Measurements from ENCODE around the gene ZNF830. TPM values are rescaled to one million over a fixed set of nuclear protein-coding genes. Genes with fewer than 3 reads are reported as not detected.
"Not testable (repeated sequence)": the region's sequence is repeated elsewhere in the genome, so short reads cannot be mapped to it uniquely, and the experiment has no call there.

ZNF830 gene
- total RNA-seq, 1 experiment from 2014 or later: 12.1 TPM

DNA sequence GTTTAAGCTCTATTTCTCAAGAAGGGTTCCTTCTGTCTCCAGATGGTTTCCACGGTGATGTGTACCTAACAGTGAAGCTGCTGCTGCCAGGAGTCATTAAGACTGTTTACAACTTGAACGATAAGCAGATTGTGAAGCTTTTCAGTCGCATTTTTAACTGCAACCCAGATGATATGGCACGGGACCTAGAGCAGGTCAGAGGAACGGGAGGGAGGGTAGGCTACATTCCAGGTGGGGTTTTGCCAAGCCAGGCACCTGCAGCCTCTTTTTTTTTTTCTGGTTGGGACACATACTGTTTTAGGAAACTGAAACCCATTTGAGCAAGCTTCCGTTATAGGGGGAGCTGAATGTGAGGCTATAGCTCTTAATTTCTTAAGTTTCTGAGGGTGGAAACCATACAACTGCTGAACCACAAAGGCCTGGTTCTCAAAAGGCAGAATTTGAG lies 29.6 kb downstream of the ZNF830 start:
- no peak for DNase-seq (ENCODE audit: low read depth)

DNA sequence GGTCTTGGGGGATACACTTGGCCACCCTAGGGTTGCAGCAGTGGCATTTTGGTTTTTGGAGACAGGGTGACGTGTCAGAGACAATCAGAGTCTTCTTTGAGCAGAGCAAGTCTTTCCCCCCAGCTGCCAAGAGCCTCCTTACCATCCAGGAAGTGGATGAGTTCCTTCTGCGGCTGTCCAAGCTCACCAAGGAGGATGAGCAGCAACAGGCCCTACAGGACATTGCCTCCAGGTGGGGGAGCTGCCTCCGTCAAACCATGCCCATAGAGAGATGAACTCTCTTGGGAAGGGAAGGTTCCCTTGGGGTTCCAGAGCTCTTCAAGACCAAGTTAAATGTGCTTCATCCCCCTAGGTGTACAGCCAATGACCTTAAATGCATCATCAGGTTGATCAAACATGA lies 30.3 kb downstream of the ZNF830 start:
- DNase-seq (ENCODE audit: low read depth): no peak

DNA sequence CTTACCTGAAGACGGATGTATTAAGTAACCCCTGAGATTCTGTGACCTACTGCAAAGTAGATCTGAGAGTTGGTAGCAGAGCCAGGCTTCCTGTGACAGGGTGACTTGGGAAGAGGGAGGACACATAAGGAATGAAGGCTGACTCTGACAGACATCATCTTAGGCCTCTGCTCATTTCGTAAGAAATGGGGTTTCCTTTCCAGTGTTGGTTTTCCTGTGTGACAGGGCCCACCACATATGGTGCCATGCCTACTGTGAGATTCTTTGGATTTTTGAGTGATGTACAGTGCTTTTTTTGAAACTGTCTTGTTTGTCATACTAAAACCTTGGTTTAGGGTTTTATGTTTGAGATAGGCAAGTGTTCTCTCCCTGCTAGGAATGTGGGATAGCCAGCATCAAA lies 31.7 kb downstream of the ZNF830 start:
- DNase-seq (ENCODE audit: low read depth): no peak

DNA sequence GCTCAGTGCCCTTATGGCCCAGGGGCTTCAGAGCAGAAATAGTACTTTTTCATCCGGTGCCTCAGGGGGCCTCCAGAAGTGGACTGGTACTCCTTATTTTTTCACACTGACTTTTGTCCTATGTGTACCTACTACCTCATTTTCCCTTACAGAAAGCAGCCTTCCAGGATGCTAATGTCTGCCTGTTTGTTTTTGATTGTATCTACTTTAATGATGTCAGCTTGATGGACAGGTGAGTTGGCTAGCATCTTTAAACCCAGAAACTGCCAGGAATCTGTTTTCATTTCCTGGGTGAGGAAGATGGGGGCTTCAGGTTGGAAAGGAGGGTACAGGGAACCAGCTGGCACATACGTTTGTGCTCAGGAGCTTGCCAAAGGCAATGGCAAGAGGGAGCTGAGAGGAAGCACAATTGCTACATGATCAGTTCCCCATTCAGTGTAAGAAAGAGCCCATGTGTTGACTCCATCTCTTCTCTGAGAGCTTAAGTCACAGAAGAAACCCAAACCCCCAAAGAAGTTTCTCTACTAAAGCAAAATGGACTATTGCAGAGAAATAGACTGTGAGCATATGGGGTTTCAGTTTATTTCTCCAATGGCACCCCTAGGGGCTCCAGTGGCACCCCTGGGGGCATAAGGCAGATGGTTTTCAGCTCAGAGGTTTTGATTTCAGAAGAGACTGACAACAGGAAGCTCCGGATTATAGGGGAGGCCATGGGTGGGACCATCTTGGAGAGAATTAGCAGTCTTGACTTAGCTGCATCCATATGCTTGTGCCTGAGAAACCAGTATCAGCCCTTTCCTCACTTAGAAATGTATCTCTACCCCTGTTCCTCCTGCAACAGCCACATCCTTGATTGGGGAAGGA lies 35.3 kb downstream of the ZNF830 start:
- DNase-seq (ENCODE audit: low read depth): no peak

DNA sequence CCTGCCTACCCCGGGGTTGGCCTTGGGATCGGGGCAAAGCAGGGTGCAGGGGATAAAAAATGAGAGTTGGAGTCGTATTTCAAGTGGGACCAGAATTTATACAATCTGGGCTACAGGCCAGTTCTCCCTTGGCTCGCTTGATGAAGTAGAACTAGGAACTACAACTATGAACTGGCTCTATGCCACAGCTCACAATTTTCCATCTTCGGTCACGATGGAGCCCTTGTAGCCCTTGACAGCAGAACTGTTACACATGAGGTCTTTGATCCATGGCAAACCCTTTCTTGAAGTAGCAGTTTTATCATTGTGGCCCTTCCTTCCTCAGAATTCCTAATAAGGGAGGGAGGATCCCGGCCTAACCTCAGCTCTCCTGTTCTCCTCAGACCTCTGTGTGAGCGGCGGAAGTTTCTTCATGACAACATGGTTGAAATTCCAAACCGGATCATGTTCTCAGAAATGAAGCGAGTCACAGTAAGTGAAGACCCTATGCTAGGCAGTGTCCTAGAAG lies 36.1 kb downstream of the ZNF830 start:
- DNase-seq (ENCODE audit: low read depth): no peak

DNA sequence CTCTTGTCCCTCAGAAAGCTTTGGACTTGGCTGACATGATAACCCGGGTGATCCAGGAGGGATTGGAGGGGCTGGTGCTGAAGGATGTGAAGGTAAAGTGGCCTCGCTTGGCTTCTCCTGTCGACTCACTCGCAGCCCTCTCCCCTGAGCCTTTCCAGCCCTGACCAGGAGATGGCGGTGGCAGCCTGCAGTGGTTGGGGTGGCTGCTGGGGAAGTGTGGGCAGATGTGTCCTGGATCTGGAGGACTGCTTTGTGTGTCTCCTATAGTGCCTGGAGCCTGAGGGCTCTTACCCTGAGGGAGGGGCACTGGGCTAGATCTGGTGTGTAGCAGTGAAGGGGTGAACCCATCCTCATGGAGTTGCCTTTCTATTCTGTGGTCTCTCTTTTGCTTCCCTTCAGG lies 36.9 kb downstream of the ZNF830 start:
- peak; percentile 73 for DNase-seq (ENCODE audit: low read depth)

DNA sequence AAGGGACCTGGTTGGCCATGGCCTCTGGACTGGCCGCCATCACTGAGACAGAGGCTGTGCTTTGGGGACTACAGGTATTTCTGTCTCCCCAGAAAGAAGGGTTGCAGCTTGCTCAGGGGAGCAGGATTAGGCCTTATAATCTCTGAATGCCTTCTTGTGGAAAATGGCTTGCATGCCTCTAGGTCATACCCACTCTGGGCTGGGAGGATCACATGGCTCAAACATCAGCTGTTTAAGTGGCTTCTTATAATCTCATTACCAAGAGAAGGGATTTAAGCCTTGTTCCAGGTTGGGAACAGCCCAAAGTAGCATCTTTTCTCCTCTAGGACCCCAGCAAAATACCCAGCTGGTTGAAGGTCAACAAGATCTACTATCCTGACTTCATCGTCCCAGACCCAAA lies 38.1 kb downstream of the ZNF830 start:
- DNase-seq (ENCODE audit: low read depth): no peak

DNA sequence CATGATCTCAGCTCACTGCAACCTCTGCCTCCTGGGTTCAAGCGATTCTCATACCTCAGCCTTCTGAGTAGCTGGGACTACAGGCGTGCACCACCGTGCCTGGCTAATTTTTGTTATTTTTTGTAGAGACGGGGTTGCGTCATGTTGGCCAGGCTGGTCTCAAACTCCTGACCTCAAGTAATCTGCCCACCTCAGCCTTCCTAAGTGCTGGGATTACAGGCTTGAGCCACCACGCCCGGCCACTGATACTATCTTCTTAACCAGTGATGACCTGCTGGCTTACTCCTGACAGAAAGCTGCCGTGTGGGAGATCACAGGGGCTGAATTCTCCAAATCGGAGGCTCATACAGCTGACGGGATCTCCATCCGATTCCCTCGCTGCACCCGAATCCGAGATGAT lies 39.6 kb downstream of the ZNF830 start:
- not testable (repeated sequence) for DNase-seq (ENCODE audit: low read depth)

DNA sequence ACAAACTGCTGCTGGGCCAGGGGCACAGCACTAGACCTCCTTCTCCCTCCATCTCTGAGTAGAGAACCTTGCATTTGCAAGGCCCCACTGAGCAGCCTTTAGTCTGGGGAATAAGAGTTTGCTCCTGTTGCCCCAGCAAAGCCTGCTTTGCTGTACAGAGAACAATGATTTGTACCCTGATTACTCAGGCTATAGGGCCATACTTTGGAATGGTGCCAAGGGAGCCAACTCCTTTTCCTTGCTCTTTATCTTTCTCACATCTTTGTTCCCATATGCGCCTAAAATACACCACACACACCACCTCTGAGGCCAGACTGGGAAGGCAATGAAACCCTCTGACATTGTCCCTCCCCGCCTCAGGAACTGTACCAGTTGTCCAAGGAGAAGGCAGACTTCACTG lies 40.2 kb downstream of the ZNF830 start:
- DNase-seq (ENCODE audit: low read depth): no peak

DNA sequence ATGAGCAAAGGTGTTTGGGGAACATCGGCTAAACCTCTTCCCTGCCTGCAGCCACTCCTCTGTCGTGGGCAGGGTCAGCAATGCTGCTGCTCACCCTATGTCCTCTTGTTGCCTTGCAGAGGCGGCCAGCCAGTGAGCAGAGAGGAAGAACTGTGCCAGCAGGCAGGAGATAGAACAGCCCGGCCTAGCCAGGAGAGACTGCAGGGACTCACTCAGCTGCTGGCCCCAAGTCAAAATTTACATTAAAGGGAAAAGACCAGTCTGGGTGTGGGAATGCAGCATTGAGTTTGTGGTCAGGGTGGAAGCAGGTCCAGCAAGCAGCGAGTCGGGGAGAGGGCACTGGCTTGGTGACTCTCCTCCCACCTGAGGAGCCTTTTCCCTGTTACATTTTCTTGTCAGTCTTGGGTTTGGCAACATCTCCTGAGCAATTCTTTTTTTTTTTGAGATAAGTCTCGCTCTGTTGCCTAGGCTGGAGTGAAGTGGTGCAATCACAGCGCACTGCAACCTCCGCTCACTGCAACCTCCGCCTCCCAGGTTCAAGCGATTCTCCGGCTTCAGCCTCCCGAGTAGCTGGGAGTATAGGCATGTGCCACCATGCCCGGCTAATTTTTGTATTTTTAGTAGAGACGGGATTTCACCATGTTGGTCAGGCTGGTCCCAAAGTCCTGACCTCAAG lies 41.7 kb downstream of the ZNF830 start:
- DNase-seq (ENCODE audit: low read depth): peak; percentile 36

DNA sequence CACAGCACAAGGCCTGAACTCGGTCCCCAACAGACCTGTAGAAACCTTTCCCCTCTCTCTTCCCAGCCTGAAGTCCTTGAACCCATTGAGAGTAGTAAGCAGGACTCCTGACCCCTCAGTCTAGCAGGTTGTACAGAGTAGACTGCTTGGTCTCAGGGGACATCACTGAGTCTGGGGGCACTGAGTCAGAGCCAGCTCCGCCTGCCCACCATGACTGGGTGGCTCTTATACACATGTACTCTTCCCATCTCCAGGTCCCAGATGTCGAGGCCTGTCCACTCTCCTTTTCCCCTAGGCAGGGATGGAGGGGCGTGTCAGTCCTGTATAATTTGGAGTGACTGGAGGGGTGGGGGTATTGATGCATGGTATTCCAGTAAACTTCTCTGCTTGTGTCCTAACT lies 42.4 kb downstream of the ZNF830 start:
- DNase-seq (ENCODE audit: low read depth): no peak

DNA sequence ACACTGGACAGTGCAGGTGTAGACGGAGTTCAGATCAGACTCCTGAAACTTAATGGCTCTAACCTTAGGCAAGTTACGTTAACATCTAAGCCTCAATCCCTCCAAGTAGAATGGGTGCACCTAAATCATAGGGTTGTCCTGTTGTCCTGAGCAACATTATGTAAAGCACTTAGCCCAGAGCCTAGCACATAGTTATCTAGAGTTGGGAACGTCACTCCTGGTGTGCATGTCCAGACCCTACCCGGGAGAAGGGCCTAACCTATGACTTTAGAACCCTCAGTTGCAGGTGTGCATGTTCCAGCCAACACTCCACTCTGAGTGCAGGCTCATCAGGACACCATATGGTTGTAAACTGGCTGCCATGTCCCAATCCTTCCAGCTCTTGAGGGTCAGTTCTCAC lies 45.0 kb downstream of the ZNF830 start:
- DNase-seq (ENCODE audit: low read depth): no peak

DNA sequence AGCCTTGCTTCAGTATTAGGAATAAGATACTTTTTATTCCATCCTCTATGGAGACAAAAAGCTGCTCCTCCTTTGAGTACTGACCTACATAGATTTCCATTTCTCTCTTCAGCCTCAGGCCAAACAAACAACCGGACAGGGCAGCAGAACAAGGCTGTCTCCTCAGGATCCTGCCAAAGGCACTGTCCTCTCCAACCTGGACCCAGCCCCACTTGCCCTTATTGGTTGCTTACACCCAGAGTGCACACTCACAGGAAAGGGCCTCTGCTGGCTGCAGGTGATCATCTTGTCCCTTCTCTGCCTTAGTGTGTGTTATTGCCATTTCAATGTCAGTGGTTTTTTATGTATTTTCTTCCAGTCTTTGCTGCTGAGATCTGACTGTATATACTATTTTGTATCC lies 45.6 kb downstream of the ZNF830 start:
- DNase-seq (ENCODE audit: low read depth): no peak

DNA sequence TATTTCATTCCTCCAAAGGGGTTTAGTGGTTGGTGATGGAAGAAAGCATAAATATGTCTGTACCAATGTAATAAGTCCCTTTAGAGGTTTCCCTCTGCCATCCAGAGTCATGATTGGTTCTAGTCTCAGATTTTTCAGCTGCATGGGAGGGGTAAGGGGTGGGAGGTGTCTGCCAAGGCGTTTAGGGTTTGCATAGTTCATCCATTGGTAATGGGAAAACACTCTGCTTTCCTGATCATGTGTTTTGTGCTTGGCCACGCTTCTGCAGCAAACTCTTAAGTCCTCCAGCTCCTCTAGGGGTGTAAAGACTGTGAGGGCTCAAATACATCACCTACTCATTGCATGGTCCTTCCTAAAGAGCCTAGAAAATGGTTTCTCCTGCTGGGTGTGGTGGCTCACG lies 48.8 kb downstream of the ZNF830 start:
- no peak for DNase-seq (ENCODE audit: low read depth)

DNA sequence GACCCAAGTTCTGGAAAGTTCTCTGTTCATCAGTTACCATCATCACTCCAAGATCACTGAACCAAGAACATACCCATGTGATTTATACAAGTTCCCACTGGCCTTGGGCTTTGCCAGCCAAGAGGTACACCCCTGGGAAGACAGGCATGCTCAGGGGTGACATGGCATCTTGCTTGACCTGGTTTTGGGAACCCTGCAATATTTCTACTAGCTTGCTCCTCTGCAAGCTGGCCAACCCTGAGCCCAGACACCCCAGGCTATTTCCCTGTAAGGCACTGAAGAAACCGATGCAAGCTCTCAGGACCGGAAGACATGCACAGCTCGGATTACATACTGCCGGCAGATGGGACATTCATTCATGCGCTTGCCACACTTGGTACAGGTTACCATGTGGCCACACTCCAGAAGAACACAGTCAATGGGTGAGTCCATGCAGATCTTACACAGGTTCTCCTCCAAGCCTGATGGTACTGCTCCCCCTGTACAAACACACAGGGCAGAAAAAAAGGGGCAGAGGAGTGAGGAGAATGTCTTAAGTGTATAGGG lies 50.4 kb downstream of the ZNF830 start:
- no peak for DNase-seq (ENCODE audit: low read depth)

Other genes with a start within 250 kb of the ZNF830 start
- gene CCT6B, start 80 bp upstream of the ZNF830 start, total RNA-seq (2014; rRNA removed; shearing (Covaris generic)): 0.10 and 0.74 TPM in 2 replicates
- 39.1 and 39.5 TPM in 2 replicates for gene LIG3, start 19.0 kb downstream of the ZNF830 start, total RNA-seq (2014; rRNA removed; shearing (Covaris generic))
- 20.7 and 23.7 TPM in 2 replicates for gene RFFL, start 102.2 kb downstream of the ZNF830 start, total RNA-seq (2014; rRNA removed; shearing (Covaris generic))
- 8.6 and 10.1 TPM in 2 replicates for gene RAD51D, start 158.3 kb downstream of the ZNF830 start, total RNA-seq (2014; rRNA removed; shearing (Covaris generic))
- not detected in 2 replicates for gene FNDC8, start 160.1 kb downstream of the ZNF830 start, total RNA-seq (2014; rRNA removed; shearing (Covaris generic))
- gene NLE1, start 180.8 kb downstream of the ZNF830 start, total RNA-seq (2014; rRNA removed; shearing (Covaris generic)): 42.9 and 47.2 TPM in 2 replicates
- not detected in 2 replicates for gene UNC45B, start 186.3 kb downstream of the ZNF830 start, total RNA-seq (2014; rRNA removed; shearing (Covaris generic))
- gene SLC35G3, start 232.9 kb downstream of the ZNF830 start, total RNA-seq (2014; rRNA removed; shearing (Covaris generic)): not detected in 2 replicates